BLaER1 treated with 17β-estradiol and CSF1 and Interleukin-3, amounts not matched to agents 10 nM and 100 nM (cell line): ENCODE measurements around the gene FAM187B.
A peak's percentile ranks its signal among the peaks of the same experiment; 100 is the strongest.

Source experiments
- H3K27ac ChIP-seq, 11 experiments: shearing (Covaris generic); formaldehyde crosslinking; 2 replicates each; pipeline ENCODE4 v1.8.1; 2022
- H3K27me3 ChIP-seq, 11 experiments: shearing (Covaris generic); formaldehyde crosslinking; 2 replicates each; pipeline ENCODE4 v1.8.1; 2022
- H3K36me3 ChIP-seq, 11 experiments: shearing (Covaris generic); formaldehyde crosslinking; 2 replicates each; pipeline ENCODE4 v1.8.1; 2022
- H3K4me1 ChIP-seq, 10 experiments: shearing (Covaris generic); formaldehyde crosslinking; 2 replicates each; pipeline ENCODE4 v1.8.1; 2022
- H3K4me2 ChIP-seq, 11 experiments: shearing (Covaris generic); formaldehyde crosslinking; 2 replicates each; pipeline ENCODE4 v1.8.1; 2022
- H3K4me3 ChIP-seq, 10 experiments: shearing (Covaris generic); formaldehyde crosslinking; 2 replicates each; pipeline ENCODE4 v1.8.1; 2022
- H3K9ac ChIP-seq, 11 experiments: shearing (Covaris generic); formaldehyde crosslinking; 2 replicates each; pipeline ENCODE4 v1.8.1; 2022
- H3K9me3 ChIP-seq, 11 experiments: shearing (Covaris generic); formaldehyde crosslinking; replicated peaks in 1 of 11; 2 replicates each; pipeline ENCODE4 v1.8.1; 2022
- H4K20me1 ChIP-seq, 11 experiments: shearing (Covaris generic); formaldehyde crosslinking; 2 replicates each; pipeline ENCODE4 v1.8.1; 2022
- Cebpa-rat ChIP-seq, 11 experiments: shearing (Covaris generic); IDR thresholded peaks; 2 replicates each; pipeline ENCODE4 v1.8.1; 2022

The FAM187B gene

GRCh38 chr19:35270381-35270811, 41.9 kb upstream of the FAM187B start:
- peak overlapping the region in 9 of 10 experiments; percentile 76 to 93 (median 84); a peak in 13 of 20 replicates for H3K4me3 ChIP-seq
- H3K36me3 ChIP-seq, result peaks cover 42 to 59% (median 47%) of the 10 kb centered on the region in 11 experiments

GRCh38 chr19:35269438-35270117, 41.0 kb upstream of the FAM187B start:
- peaks cover 34 to 51% (median 39%) of the 10 kb centered on the region in 11 experiments for H3K36me3 ChIP-seq
- peak overlapping the region; percentile 91 to 98 (median 94) for H3K27ac ChIP-seq
- peaks cover 0 to 9% (median 0%) of the 10 kb centered on the region in 11 experiments; a peak in 8 of 22 replicates for H4K20me1 ChIP-seq
- H3K4me1 ChIP-seq, result peaks cover 62 to 75% (median 68%) of the 10 kb centered on the region in 10 experiments
- peak overlapping the region; percentile 57 to 93 (median 85) for H3K4me2 ChIP-seq
- no peak for TF ChIP-seq Cebpa-rat (IDR thresholded peaks at IDR 0.05)
- no peaks in the 10 kb centered on the region for H3K9me3 ChIP-seq
- H3K27me3 ChIP-seq, result no peaks in the 10 kb centered on the region
- peak overlapping the region; percentile 85 to 98 (median 95) for H3K9ac ChIP-seq
- peak overlapping the region; percentile 76 to 93 (median 83) for H3K4me3 ChIP-seq

More at GRCh38 chr19:35270381-35270811, 41.9 kb upstream of the FAM187B start:
- H4K20me1 ChIP-seq, result peaks cover 0 to 4% (median 0%) of the 10 kb centered on the region in 11 experiments; a peak in 7 of 22 replicates
- peak overlapping the region in 4 of 11 experiments; percentile 21 to 98 (median 74); a peak in 3 of 22 replicates for H3K27ac ChIP-seq
- peaks cover 53 to 68% (median 61%) of the 10 kb centered on the region in 10 experiments for H3K4me1 ChIP-seq
- TF ChIP-seq Cebpa-rat (IDR thresholded peaks at IDR 0.05), result no peak
- H3K27me3 ChIP-seq, result no peaks in the 10 kb centered on the region
- peak overlapping the region; percentile 57 to 93 (median 85) for H3K4me2 ChIP-seq
- peak overlapping the region; percentile 73 to 97 (median 93); a peak in 17 of 22 replicates for H3K9ac ChIP-seq
- H3K9me3 ChIP-seq, result no peaks in the 10 kb centered on the region

- Histone ChIP-seq H3K36me3 (peaks cover 26 to 43% (median 31%) of the 10 kb centered on the region in 11 experiments), H3K4me3 (peak within 1 kb of the TSS; percentile 76 to 93 (median 83)), H3K4me1 (peaks cover 69 to 78% (median 72%) of the 10 kb centered on the region in 10 experiments), H3K9ac (peak within 1 kb of the TSS; percentile 85 to 98 (median 95)), H3K27ac (peak within 1 kb of the TSS; percentile 91 to 98 (median 94)), H3K27me3 (no peaks in the 10 kb centered on the region), H3K4me2 (peak within 1 kb of the TSS; percentile 91 to 100 (median 98)), H3K9me3 (no peaks in the 10 kb centered on the region), H4K20me1 (peaks cover 0 to 14% (median 0%) of the 10 kb centered on the region in 11 experiments; a peak in 8 of 22 replicates)
- TF ChIP-seq Cebpa-rat (IDR thresholded peaks at IDR 0.05), result no peak
These were observed 40.2 kb upstream of the FAM187B start, which contains the start of gene USF2 for GRCh38 chr19:35268536-35269437. TSS of gene USF2 (plus strand) at chr19:35268962. CDS start at chr19:35269102, 140 bp downstream.

- Histone ChIP-seq H3K4me1 (peaks cover 70 to 76% (median 73%) of the 10 kb centered on the region in 10 experiments), H3K27ac (peak overlapping the region; percentile 91 to 98 (median 93)), H3K9me3 (no peaks in the 10 kb centered on the region), H3K4me3 (peak overlapping the region; percentile 76 to 93 (median 83)), H3K36me3 (peaks cover 18 to 35% (median 23%) of the 10 kb centered on the region in 11 experiments), H3K4me2 (peak overlapping the region; percentile 91 to 100 (median 98)), H3K27me3 (no peaks in the 10 kb centered on the region), H4K20me1 (peaks cover 0 to 14% (median 0%) of the 10 kb centered on the region in 11 experiments; a peak in 8 of 22 replicates), H3K9ac (peak overlapping the region; percentile 85 to 98 (median 95))
- TF ChIP-seq Cebpa-rat (IDR thresholded peaks at IDR 0.05), result no peak
These were observed 39.4 kb upstream of the FAM187B start for GRCh38 chr19:35267818-35268535.

- peaks cover 17 to 31% (median 21%) of the 10 kb centered on the region in 11 experiments for H3K36me3 ChIP-seq
- H4K20me1 ChIP-seq, result peaks cover 0 to 14% (median 0%) of the 10 kb centered on the region in 11 experiments; a peak in 7 of 22 replicates
- no peaks in the 10 kb centered on the region for H3K9me3 ChIP-seq
- peak overlapping the region; percentile 91 to 100 (median 98) for H3K4me2 ChIP-seq
- H3K27ac ChIP-seq, result peak overlapping the region; percentile 91 to 98 (median 93)
- no peak for TF ChIP-seq Cebpa-rat (IDR thresholded peaks at IDR 0.05)
- H3K27me3 ChIP-seq, result no peaks in the 10 kb centered on the region
- peak overlapping the region; percentile 85 to 98 (median 95) for H3K9ac ChIP-seq
- peaks cover 65 to 72% (median 70%) of the 10 kb centered on the region in 10 experiments for H3K4me1 ChIP-seq
- H3K4me3 ChIP-seq, result peak overlapping the region; percentile 76 to 93 (median 83)
These were observed 38.8 kb upstream of the FAM187B start for GRCh38 chr19:35267353-35267817.

- peaks cover 59 to 72% (median 70%) of the 10 kb centered on the region in 10 experiments for H3K4me1 ChIP-seq
- no peaks in the 10 kb centered on the region for H3K9me3 ChIP-seq
- H3K4me3 ChIP-seq, result peak overlapping the region; percentile 76 to 93 (median 83)
- H4K20me1 ChIP-seq, result peaks cover 0 to 14% (median 0%) of the 10 kb centered on the region in 11 experiments; a peak in 6 of 22 replicates
- H3K36me3 ChIP-seq, result peaks cover 16 to 27% (median 17%) of the 10 kb centered on the region in 11 experiments
- no peak for TF ChIP-seq Cebpa-rat (IDR thresholded peaks at IDR 0.05)
- H3K27me3 ChIP-seq, result no peaks in the 10 kb centered on the region
- peak overlapping the region; percentile 91 to 100 (median 98) for H3K4me2 ChIP-seq
- peak overlapping the region; percentile 85 to 98 (median 95) for H3K9ac ChIP-seq
- H3K27ac ChIP-seq, result peak overlapping the region; percentile 91 to 98 (median 93)
These were observed 38.2 kb upstream of the FAM187B start for GRCh38 chr19:35266520-35267352.

GRCh38 chr19:35265900-35266519, 37.5 kb upstream of the FAM187B start:
- Histone ChIP-seq H3K36me3 (peaks cover 8 to 20% (median 10%) of the 10 kb centered on the region in 11 experiments), H4K20me1 (peaks cover 0 to 14% (median 0%) of the 10 kb centered on the region in 11 experiments; a peak in 5 of 22 replicates), H3K4me2 (peak overlapping the region; percentile 91 to 100 (median 98)), H3K9me3 (no peaks in the 10 kb centered on the region), H3K9ac (peak overlapping the region; percentile 85 to 98 (median 95); a peak in 21 of 22 replicates), H3K27ac (peak overlapping the region; percentile 2 to 98 (median 93); a peak in 13 of 22 replicates), H3K4me3 (peak overlapping the region in 7 of 10 experiments; percentile 76 to 93 (median 87); a peak in 9 of 20 replicates), H3K27me3 (no peaks in the 10 kb centered on the region), H3K4me1 (peaks cover 52 to 72% (median 69%) of the 10 kb centered on the region in 10 experiments)
- TF ChIP-seq Cebpa-rat (IDR thresholded peaks at IDR 0.05), result no peak
